Ascending aorta (tissue), 2 donors: ENCODE results near the gene MBOAT7. TPM values are rescaled to one million over a fixed set of nuclear protein-coding genes. Genes with fewer than 3 reads are reported as not detected.
A peak's percentile ranks its signal among the peaks of the same experiment; 100 is the strongest.
"Not testable (repeated sequence)": the region's sequence is repeated elsewhere in the genome, so short reads cannot be mapped to it uniquely, and the experiment has no call there.

Source experiments
- DNase-seq, 2 donors: peaks; one replicate each; pipeline ENCODE4 v3.0.0-alpha.2; 2019; ENCODE audit warnings: low spot score in 2 of 2
- H3K27ac ChIP-seq, 2 donors: fragments of 200-600 bp; sonication (generic); one replicate each; pipeline ENCODE4 v1.5.1; 2016 to 2017; ENCODE audit warnings: mild to moderate bottlenecking in 1 of 2
- H3K27me3 ChIP-seq: fragments of 200-600 bp; sonication (generic); one replicate; pipeline ENCODE4 v1.5.1; 2017
- H3K36me3 ChIP-seq, 2 donors: fragments of 200-600 bp; sonication (generic); one replicate each; pipeline ENCODE4 v1.5.1; 2016
- H3K4me1 ChIP-seq, 2 donors: fragments of 200-600 bp; sonication (generic); one replicate each; pipeline ENCODE4 v1.5.1; 2016 to 2017; ENCODE audit warnings: mild to moderate bottlenecking in 1 of 2
- H3K4me3 ChIP-seq, 2 donors: fragments of 200-600 bp; sonication (generic); one replicate each; pipeline ENCODE4 v1.5.1; 2016 to 2017; ENCODE audit warnings: mild to moderate bottlenecking in 1 of 2
- H3K9me3 ChIP-seq, 2 donors: fragments of 200-600 bp; sonication (generic); one replicate each; pipeline ENCODE4 v1.5.1; 2016
- intact Hi-C: fragments of 100-400 bp; cut with DNase I; formaldehyde crosslinking; loops from one replicate; pipeline ENCODE4 v1.15.1; 2023
- total RNA-seq: library from RNA; depleted of rRNA; stranded (reverse); fragments of >200 nt; gene quantifications from one replicate; pipeline ENCODE4 v1.1.0, GENCODE V29; 2016
- TF ChIP-seq, protein P1 (sequence below), 3 experiments: fragments of 200-600 bp in 2 of 3; fragments of 450-650 bp in 1 of 3; sonication (generic) in 2 of 3; IDR thresholded peaks; one replicate each; pipeline ENCODE4 v1.5.1; 2016 to 2019; ENCODE audit warnings: antibody characterized with exemption in 3 of 3, mild to moderate bottlenecking in 1 of 3, moderate library complexity in 1 of 3

The MBOAT7 gene
- total RNA-seq, 1 donor from 2014 or later: 56.1 TPM

GRCh38 chr19:54172471-54173358 lies 16.7 kb downstream of the MBOAT7 start, which contains the start of gene TMC4:
TSS of gene TMC4 (minus strand) at chr19:54173160. CDS start at chr19:54173117, 43 bp downstream.
- H3K27ac ChIP-seq: peak within 1 kb of the TSS in 1 of 2 donors; percentile 8
- intact Hi-C loops: no loop called here

GRCh38 chr19:54171736-54172431 lies 17.5 kb downstream of the MBOAT7 start:
- intact Hi-C loops, H3K36me3 ChIP-seq, H3K27me3 ChIP-seq, H3K4me1 ChIP-seq, H3K4me3 ChIP-seq, H3K9me3 ChIP-seq, DNase-seq, H3K27ac ChIP-seq: not testable (repeated sequence)

More at GRCh38 chr19:54172471-54173358, 16.7 kb downstream of the MBOAT7 start, which contains the start of gene TMC4:
- H3K4me3 ChIP-seq: peak within 1 kb of the TSS in 1 of 2 donors; percentile 2
- no peak for DNase-seq
- peaks cover 0 to 2% of the 10 kb centered on the region in 2 donors for H3K4me1 ChIP-seq
- no peaks in the 10 kb centered on the region for H3K9me3 ChIP-seq
- TF ChIP-seq, protein P1, sequence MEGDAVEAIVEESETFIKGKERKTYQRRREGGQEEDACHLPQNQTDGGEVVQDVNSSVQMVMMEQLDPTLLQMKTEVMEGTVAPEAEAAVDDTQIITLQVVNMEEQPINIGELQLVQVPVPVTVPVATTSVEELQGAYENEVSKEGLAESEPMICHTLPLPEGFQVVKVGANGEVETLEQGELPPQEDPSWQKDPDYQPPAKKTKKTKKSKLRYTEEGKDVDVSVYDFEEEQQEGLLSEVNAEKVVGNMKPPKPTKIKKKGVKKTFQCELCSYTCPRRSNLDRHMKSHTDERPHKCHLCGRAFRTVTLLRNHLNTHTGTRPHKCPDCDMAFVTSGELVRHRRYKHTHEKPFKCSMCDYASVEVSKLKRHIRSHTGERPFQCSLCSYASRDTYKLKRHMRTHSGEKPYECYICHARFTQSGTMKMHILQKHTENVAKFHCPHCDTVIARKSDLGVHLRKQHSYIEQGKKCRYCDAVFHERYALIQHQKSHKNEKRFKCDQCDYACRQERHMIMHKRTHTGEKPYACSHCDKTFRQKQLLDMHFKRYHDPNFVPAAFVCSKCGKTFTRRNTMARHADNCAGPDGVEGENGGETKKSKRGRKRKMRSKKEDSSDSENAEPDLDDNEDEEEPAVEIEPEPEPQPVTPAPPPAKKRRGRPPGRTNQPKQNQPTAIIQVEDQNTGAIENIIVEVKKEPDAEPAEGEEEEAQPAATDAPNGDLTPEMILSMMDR (IDR thresholded peaks at IDR 0.05): no peak
- no peaks in the 10 kb centered on the region for H3K27me3 ChIP-seq
- peaks cover 0 to 7% of the 10 kb centered on the region in 2 donors for H3K36me3 ChIP-seq

- peaks cover 0 to 2% of the 10 kb centered on the region in 2 donors for H3K4me1 ChIP-seq
- no peak overlapping the region for H3K27ac ChIP-seq
- TF ChIP-seq, protein P1 (IDR thresholded peaks at IDR 0.05): no peak
- intact Hi-C loops: no loop called here
- H3K27me3 ChIP-seq: no peaks in the 10 kb centered on the region
- H3K36me3 ChIP-seq: no peaks in the 10 kb centered on the region
- H3K4me3 ChIP-seq: no peak overlapping the region
- DNase-seq: no peak
- no peaks in the 10 kb centered on the region for H3K9me3 ChIP-seq
Measured at GRCh38 chr19:54169149-54169740, 20.1 kb downstream of the MBOAT7 start.

GRCh38 chr19:54168174-54168917 lies 21.0 kb downstream of the MBOAT7 start:
- peak; percentile 51 to 93 for DNase-seq
- peaks cover 0 to 2% of the 10 kb centered on the region in 2 donors for H3K4me1 ChIP-seq
- TF ChIP-seq, protein P1 (IDR thresholded peaks at IDR 0.05): peak; percentile 71 to 83 (median 73)
- no peak overlapping the region for H3K27ac ChIP-seq
- H3K4me3 ChIP-seq: no peak overlapping the region
- H3K36me3 ChIP-seq: no peaks in the 10 kb centered on the region
- intact Hi-C loops: loop anchor here (1.0 kb wide), 1 partner anchor 63 kb away; no protein-coding TSS in a partner anchor
- H3K27me3 ChIP-seq: no peaks in the 10 kb centered on the region
- no peaks in the 10 kb centered on the region for H3K9me3 ChIP-seq

DNA sequence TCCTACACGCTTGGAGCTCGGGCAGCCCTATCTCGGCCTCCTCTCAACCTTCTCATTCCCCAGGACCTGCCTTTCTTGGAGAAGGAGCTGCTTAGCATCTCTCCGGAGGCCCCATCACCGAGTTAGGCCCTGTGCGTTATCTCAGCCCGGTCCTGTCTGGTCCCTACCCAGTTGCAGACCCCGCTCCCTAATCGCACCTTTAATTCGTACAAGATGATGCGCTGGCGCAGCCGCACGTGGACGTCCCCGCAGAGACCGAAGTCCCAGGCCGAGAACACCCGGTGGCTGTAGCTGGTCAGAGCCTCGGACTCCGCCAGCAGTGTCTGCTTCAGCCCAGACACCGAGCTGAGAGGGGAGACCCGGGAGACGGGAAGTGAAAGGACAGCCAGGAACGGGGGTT lies 24.2 kb downstream of the MBOAT7 start:
- Histone ChIP-seq H3K9me3 (no peaks in the 10 kb centered on the region), H3K4me1 (peaks cover 6 to 13% of the 10 kb centered on the region in 2 donors), H3K36me3 (no peaks in the 10 kb centered on the region), H3K27me3 (peaks cover 4% of the 10 kb centered on the region), H3K27ac (no peak overlapping the region), H3K4me3 (no peak overlapping the region)
- TF ChIP-seq, protein P1 (IDR thresholded peaks at IDR 0.05): no peak
- intact Hi-C loops: no loop called here
- no peak for DNase-seq
